HG03457 (cell line): ENCODE results near the gene LRRC75B.
"Not testable (repeated sequence)": the region's sequence is repeated elsewhere in the genome, so short reads cannot be mapped to it uniquely, and the experiment has no call there.

ENCODE experiments used
- ATAC-seq: cut with Tn5 transposase; IDR thresholded peaks from one replicate; pipeline ENCODE4 v1.9.1; 2021; ENCODE audit warnings: moderate number of reproducible peaks; ENCODE audit not compliant: unreplicated experiment

LRRC75B gene

DNA sequence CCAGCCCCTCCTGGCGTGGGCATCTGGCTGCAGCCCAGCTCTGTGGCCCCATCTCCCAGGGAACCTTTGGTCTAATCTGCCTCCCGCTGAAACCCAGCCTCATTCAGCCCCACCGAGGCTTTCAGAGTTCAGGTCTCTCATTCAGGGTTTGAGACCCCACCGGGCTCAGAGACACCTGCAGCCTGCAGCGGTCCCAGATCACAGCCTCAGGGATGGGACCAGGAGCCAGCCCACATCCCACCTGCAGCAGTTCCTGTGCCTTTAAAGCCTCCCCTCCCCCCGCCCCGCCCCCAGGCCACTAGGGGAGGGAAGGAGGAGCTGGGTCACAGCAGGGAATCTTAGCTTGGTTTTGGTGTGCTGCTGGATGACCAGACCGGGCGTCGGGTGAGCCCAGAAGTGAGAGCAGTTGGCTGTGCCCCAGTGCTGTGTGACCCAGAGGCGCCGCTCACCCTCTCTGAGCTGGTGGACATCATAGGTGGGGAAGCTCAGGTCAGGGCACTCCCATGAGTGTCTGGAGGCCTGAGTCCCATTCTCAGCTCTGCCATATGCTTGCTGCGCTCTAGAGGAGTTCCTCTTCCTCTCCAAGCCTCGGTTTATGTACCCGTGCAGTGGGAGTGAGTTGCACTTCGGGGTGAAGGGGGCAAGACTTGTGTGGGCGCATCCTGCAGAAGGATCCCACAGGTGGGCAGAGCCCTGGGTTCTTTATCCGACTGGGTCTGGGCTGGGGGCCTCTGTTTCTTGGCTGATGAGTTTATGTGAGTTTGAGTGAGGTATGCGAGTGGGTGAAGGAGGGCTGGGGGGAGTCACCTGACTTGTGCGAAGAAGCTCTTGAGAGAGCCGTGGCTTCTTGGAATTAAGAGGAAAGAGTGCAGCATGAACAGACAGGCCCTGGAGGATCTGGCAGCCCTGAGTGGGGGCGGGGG is 10.2 kb upstream of the LRRC75B start, which contains the start of gene GGT1:
Gene GGT1 (plus strand): TSS at position 347 of the 923 bp plus-strand sequence. CDS start 7,889 bp downstream, outside the sequence.
- ATAC-seq: not testable (repeated sequence)

DNA sequence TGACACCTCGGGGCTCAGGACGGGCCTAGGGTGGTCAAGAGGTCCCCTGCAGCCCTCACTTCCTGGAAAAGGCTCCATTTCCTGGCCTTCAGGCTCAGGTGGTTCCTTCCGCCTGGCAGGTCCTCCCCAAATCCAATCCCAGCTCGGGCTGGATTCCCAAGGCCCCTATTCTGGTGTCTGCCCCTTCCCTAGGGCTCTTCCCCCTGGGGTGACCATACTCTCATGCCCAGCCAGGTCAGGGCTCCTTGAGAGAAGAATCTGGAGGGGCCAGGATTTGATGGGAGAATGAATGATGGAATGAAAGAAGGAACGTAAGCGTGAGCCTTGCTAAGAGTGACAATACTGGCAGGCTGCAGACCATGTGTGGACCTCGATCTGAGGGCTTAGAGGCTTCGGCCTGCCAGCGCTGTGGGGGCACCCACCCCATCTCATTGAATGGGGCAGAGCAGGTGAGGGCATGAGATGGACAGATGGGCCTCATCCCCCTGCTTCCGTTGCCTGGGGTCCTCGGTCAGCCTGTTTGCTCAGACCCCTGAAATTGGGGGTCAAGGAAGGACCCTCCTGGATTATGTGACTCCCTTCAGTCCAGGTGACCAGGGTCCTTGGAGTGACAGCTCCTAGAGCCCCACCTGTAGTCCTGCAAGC is 9.4 kb upstream of the LRRC75B start:
- ATAC-seq: not testable (repeated sequence)

DNA sequence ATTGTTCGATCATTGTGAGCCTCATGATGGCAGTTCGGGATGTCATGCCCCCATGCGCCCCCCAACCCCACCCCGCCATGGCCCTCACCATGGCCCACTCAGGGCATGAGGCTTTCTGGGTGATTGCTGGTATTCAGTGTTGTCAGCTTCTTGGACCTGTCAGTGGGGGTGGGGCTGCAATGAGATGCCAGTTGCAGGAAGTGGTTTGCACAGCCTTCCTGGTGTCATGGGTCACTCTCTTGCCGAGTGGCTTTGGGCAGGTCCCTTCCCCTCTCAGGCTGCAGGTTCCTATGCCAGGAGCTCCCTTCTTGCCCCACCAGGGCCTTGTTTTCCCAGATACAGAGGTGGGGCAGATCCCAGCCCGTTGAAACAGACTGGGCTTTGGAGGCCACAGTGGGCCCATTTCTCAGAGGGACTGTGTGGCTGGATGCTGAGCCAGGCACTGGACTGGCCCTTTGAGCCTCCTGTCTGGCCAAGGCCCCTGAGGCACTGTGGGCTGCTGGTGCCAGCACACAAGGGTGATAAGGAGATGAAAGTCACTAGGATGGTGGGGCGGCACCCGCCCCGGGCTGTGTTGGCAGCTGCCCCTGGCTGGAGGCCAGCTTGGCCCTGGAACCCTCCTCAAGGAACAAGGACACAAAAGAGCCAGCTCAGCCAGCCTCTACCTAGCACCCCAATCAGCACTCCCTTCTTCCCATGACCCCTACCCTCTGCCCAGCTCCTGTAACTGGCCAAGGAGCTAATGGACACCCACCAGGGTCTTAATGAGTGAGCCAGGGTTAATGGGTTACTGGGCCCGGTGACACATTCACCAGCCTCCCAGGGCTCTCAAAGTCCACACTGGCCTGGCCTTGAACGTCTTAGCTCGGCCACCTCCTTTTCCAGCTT is 8.6 kb upstream of the LRRC75B start:
- ATAC-seq: no peak

DNA sequence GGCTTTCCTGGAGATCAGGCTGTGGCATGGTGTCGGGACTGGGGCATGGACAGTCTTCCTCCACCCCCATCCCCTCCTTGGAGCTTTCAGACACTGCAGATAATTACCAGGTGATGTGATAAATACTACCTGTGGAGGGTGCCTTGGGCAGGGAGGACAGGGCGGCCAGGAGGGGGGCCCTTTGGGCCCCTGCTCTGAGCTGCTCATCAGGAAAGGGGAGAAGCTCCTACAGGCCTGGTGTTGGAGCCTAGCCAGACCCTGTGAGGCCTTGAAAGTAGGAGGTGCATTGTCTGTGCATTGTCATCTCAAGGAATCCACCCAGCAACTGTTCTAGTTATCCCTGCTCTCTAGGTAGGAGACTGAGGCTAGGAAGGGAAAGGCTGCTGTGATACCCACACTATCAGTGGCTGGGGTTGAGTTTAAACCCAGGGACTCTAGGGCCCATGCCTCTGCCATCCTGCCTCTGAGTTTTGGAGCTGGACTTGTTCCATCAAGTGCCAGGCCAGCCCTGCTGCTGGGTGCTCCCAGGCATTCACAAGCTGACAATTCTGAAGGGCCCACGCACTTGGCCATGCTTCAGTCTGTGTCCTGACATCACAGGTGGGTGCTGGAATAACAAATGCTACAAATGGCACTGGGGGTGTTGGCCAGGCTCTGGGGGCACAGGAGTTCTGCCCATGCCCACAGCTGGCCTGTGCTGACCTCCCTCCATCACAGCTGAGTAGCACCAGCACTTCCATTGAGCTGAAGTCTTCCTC is 7.3 kb upstream of the LRRC75B start:
- not testable (repeated sequence) for ATAC-seq

DNA sequence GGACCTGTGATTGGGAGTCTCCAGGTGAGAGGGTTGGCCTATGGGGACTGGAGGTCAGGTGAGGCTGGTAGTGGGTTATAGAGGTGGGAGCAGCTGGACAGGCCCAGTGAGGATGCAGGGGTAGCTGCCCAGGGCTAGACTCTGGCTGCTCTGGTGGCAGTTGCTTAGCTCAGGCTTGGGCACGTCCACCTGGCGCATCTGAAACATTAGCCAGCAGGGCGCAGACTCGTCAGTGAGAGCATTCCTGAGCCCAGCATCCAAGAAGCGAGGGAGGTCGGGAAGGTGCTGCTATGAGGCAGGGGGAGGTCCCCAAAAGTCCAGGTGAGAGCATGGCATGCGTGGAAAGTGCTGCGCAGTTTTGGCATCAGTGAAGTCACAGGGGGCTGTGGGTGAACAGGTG is 6.6 kb upstream of the LRRC75B start:
- no peak for ATAC-seq

DNA sequence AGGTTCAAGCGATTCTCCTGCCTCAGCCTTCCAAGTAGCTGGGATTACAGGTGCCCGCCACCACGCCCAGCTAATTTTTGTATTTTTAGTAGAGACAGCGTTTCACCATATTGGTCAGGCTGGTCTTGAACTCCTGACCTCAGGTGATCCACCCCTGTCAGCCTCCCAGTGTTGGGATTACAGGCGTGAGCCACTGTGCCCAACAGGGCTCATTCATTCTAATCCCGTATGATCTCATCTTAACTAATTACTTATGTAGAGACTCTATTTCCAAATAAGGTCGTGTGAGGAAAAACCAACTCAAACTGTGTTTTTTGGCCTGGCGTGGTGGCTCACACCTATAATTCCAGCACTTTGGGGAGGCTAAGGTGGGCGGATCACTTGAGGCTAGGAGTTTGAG is 4.2 kb upstream of the LRRC75B start:
- ATAC-seq: not testable (repeated sequence)

DNA sequence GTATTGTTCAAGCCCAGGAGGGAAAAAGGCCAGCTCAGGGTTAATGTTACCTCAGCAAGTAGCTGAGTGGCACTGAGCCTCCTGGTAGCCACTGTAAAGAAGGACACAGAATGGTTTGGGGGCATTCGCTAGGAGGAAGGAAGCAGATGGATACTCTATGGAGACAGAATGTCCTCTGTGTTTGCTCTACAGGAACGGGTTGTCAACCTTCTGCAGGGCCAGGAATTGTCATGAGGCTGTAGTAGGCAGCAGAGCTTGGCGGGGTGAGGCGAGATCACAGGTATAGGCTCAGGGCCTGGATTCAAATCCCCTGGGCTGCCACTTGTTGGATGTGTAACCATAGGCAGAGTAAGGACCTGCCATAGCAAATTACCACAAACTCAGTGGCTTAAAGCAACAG is 3.0 kb upstream of the LRRC75B start:
- ATAC-seq: no peak

DNA sequence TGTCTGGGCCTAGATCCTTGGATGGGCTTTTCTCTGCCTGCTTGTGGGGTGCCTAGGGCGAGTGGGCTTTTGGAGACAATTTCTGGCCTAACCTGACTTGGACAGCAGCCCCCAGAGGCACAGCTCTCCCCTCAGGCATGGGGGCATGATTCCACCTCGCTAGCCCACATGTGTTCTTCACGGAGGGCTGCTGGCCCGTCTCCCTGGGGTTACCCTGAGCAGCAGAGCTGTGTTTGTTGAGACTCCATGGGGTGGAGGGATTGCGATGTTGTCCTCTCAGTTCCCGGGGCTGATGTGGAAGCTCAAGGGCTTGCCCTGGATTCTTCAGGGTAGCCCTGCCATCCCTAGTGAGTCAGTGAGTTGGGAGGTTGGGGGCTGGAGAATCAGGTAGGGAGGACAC is 2.4 kb upstream of the LRRC75B start:
- no peak for ATAC-seq

DNA sequence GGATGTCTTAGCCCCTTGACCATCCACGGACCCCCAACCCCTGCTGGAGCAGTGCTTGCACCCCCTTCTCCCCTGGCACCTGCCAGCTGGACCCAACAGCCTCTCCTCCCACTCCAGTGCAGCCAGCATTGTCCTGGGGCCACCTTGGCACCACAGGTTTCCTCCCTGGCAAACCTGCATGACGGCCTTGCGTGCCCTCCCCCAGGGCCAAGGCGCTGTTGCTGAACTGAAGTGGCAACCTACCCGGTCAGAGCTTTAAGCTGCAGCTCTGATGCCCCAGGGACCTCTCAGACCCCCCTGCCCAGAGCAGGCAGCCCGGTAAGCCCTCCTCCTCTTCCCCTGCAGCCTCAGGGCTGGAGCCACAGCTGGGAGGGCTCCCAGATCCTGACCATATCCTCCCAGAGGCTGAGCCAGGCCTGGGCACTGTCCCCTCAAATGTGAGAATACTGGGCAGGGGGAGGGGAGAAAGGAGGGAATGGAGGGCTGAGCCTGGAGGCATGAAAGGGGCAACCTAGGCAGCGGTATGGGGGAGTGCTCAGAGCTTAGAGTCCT is 1.8 kb upstream of the LRRC75B start:
- no peak for ATAC-seq

DNA sequence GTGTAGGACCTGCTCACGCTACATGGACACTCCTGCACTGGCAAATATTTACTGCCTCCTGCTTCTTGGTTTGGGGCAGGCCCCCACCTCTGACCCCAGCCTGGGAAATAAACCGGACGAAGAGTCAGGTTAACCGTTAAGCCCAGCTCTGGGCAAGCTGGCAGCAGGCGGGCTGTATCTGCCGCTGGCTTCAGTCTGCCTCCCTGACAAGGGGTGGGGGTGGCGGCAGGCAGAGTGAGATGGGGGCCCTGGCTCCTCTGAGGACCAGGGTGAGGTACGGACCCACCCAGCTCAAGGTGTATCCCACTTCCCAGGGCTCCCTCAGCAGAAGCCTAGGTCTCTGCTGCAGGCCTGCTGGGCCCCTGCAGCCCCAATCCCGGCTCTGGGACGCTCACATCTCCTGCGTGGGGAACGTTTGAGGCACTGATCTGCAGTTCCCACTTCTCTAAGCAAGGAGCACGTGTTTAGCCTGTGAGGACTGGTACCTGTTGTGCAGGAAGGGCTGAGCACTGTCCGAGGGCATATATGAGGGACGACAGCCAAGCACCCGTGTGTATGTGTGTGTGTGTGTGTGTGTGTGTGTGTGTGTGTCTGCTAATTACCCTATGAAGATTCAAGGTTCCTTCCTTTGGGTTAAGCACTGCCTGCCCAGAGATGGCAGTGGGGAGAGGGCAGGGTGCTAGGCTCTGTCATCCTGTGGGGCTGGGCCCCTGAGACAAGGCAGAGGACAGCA is 1.1 kb upstream of the LRRC75B start:
- no peak for ATAC-seq

DNA sequence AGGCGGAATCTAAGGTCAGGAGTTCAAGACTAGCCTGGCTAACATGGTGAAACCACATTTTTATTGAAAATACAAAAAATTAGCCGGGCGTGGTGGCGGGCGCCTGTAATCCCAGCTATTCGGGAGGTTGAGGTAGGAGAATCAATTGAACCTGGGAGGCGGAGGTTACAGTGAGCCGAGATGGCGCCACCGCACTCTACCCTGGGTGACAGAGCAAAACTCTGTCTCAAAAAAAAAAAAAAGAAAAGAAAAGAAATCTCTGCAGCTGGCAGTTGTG is 624 bp upstream of the LRRC75B start:
- ATAC-seq: not testable (repeated sequence)

DNA sequence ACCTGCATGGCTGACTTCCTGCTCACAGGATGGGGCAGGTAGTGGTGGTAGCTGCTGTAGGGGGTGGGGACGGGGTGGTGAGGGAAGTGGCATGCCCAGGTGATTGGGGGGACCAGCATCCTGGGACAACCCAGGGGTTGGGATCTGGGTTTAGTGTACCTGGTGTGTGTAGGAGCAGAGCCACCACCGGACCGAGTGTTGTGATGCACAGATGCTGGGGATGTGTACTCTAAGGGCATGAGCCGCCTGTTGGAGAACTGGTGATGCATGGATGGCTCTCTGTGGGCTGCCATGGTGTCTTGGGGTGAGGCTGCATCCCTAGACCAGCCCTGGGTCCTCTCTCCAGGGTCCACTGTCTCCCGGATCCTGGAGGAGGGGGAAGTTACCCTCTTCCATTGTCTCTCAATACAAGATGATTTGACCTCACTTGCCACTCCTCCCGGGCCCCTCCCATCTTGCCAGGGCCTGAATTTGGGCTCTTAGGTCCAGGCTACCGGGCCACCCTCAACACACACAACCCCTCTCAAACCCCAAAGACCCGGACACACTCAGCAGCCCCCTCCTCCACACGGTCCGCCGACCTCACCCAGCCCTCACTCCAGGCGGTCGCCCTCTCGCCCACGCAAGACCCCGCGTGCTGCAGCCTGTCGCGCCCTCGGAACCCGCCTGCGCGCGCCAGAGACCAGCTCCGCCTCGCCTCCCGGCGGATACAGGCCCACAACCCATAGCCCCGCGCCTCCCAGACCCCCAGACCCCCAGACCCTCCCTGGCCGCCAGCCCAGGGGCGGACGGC is 619 bp downstream of the LRRC75B start:
- no peak for ATAC-seq

DNA sequence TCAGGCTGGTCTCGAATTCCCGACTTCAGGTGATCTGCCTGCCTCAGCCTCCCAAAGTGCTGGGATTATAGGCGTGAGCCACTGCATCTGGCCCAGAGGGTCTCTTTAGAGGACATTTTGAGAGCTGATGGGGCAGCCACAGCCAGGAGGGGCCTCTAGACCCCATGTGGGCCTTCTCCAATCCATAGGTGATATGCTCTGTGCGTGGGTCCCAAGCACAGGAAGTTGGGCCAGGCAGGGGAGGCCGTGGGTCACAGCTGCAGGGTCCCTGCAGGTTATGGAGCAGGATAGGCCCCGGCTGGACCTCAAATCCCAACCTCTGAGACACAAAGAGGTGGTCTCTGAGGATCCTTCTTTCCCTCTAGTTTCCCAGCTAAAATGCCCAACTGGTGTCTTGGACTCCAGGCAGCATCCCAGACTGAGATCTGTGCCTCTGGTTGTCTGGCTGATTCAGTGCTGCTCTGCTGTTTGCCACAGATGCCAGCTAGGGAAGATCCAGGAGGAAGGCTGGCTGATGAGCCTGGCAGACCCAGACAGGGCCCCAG is 1.5 kb downstream of the LRRC75B start:
- ATAC-seq: no peak

DNA sequence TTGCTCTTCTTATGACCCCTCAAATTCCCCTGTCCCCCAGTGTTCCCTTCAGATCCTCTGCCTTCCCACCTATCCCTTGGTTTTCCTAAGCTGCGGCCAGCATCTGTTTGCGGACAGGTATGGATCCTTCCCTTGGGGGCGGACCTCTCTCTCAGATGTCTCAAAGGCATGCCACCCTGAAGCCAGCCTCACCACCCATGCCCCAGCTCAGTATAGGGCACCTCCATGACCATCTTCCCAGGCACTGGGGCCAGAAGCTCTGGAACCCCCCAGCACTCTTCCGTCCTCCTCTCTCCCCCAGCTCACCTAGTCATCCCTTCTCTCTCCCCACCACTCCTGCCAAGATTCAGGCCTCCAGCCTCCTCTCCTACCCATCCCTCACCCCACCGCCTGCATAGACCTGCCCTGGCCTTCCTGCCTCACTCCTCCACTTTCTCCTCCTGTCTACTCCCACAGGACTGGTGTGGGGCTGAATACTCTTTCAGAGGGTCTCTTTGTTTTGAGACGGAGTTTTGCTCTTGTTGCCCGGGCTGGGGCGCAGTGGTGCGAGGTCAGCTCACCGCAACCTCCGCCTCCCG is 2.2 kb downstream of the LRRC75B start:
- ATAC-seq: no peak

DNA sequence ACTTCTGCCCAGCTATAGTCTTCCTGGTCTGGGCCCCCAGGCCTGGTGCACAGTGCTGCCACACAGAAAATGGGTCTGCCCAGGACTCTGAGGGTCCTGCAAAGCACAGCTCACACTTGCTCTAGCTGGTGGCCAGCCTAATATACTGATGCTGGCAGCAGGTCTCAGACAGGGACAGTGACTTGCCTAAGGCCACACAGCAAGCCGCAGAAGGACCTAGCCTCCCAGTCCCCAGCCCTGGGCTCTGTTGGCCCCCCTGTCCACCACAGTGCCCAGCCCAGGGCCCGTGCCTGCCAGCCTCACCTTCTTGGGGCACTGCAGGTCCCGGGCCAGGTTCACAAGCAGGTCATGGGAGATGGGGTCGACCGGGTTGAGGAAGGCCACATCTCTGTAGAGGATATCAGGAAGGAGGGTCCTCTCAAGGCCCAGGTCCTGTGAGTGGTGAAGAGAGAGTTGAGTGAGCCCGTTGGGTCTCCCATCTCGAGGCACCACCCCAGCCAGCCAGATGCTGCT is 3.3 kb downstream of the LRRC75B start:
- no peak for ATAC-seq

DNA sequence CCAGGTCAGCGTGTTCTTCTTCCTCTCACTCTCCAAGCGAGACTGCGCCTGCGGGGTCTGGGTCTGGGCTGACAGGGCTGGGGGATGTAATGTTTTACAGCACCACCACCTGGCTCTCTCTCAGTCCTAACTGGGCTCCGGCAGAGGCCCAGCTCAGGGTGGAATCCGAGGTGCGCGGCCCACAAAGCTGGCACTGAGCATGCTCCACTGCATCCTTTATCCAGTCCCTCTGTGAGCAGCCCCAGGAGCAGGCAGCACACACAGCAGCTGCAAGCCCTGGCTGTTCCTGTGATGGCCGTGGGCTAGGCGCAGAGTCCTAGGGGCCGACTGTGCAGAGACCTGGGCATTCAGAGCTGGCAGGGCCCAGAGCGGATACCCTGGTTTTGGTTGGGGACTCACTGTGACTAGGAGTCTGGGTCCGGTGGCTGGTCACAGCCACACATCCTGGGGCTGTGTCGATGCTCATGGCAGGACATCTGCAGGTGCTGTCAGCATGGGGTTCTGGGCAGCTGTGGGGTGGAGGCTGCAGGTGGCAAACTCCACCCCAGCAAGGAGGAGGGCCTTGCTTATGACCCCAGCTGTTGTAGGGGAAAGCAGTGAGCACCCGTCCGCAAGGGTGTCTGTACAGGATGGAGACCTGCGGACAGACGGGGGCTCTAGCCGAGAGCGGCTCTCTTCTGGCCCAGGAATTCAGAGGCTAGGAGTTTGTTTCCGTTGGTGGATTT is 4.0 kb downstream of the LRRC75B start:
- ATAC-seq: no peak

DNA sequence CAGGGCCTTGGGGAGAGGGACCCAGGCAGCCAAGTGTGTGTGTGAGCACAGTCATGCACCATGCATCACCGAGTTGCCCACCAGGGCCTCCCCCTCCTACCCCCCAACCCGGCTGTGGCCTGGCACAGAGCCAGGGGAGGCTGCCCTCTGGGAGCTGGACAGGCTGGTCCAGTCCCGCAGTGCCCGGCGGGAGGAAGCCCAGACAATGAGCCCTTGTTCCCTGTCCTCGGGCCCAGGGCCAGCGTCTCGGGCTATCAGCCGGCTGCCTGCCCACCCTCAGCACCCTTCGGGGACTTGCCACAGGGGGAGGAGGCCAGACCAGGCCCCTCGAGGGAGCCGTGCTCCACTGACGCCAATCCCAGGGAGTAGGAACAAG is 4.5 kb downstream of the LRRC75B start:
- ATAC-seq: no peak
